H9 (cell line): Measurements from ENCODE around the gene PLIN3. TPM values are rescaled to one million over a fixed set of nuclear protein-coding genes. Genes with fewer than 3 reads are reported as not detected.

Experiments
- DNase-seq: peaks from one replicate; pipeline ENCODE4 v3.0.0-alpha.2; 2017
- H2AFZ ChIP-seq: one replicate; pipeline ENCODE4 v1.6.1; 2013; ENCODE audit warnings: mild to moderate bottlenecking, low read length, control low read depth, moderate library complexity
- H2AK5ac ChIP-seq: 2 replicates; pipeline ENCODE4 v1.6.1; 2013; ENCODE audit warnings: low read length, control low read depth, mixed read lengths; ENCODE audit not compliant: insufficient read length
- H2BK120ac ChIP-seq: one replicate; pipeline ENCODE4 v1.6.1; 2013; ENCODE audit warnings: low read depth, mild to moderate bottlenecking, low read length, control low read depth, inconsistent platforms; ENCODE audit not compliant: poor library complexity, severe bottlenecking
- H2BK12ac ChIP-seq: 2 replicates; pipeline ENCODE4 v1.6.1; 2013; ENCODE audit warnings: low read length, control low read depth, mixed read lengths, low read depth; ENCODE audit not compliant: insufficient read length
- H2BK15ac ChIP-seq: 2 replicates; pipeline ENCODE4 v1.6.1; 2013; ENCODE audit warnings: low read depth, low read length, control low read depth
- H2BK20ac ChIP-seq: one replicate; pipeline ENCODE4 v1.6.1; 2013; ENCODE audit warnings: low read depth, mild to moderate bottlenecking, low read length, control low read depth, inconsistent platforms; ENCODE audit not compliant: poor library complexity, severe bottlenecking
- H2BK5ac ChIP-seq: 2 replicates; pipeline ENCODE4 v1.6.1; 2013; ENCODE audit warnings: low read length, control low read depth, mixed read lengths; ENCODE audit not compliant: insufficient read length
- H3K14ac ChIP-seq: 2 replicates; pipeline ENCODE4 v1.6.1; 2013; ENCODE audit warnings: low read length, control low read depth; ENCODE audit not compliant: insufficient read depth
- H3K18ac ChIP-seq: 2 replicates; pipeline ENCODE4 v1.6.1; 2013; ENCODE audit warnings: low read depth, mild to moderate bottlenecking, mixed read lengths, low read length, control low read depth; ENCODE audit not compliant: insufficient read length
- H3K23ac ChIP-seq: 2 replicates; pipeline ENCODE4 v1.6.1; 2013; ENCODE audit warnings: low read length, control low read depth, mixed read lengths, low read depth; ENCODE audit not compliant: insufficient read length
- H3K23me2 ChIP-seq: 2 replicates; pipeline ENCODE4 v1.6.1; 2013; ENCODE audit warnings: low read depth, mild to moderate bottlenecking, mixed read lengths, low read length, control low read depth; ENCODE audit not compliant: insufficient read length, poor library complexity, severe bottlenecking
- H3K27ac ChIP-seq: 2 replicates; pipeline ENCODE4 v1.5.1; 2013; ENCODE audit warnings: low read length, control low read depth, mixed read lengths, low read depth; ENCODE audit not compliant: insufficient read length
- H3K27me3 ChIP-seq: 2 replicates; pipeline ENCODE4 v1.6.1; 2013; ENCODE audit warnings: low read length, control low read depth, inconsistent platforms; ENCODE audit not compliant: insufficient read depth
- H3K4ac ChIP-seq: 2 replicates; pipeline ENCODE4 v1.6.1; 2013; ENCODE audit warnings: low read depth, mild to moderate bottlenecking, control low read depth, inconsistent platforms, low read length, moderate library complexity
- H3K4me1 ChIP-seq: 2 replicates; pipeline ENCODE4 v1.6.1; 2013; ENCODE audit warnings: low read length, control low read depth, inconsistent platforms; ENCODE audit not compliant: insufficient read depth
- H3K4me2 ChIP-seq: 2 replicates; pipeline ENCODE4 v1.6.1; 2013; ENCODE audit warnings: low read length, control low read depth, mixed read lengths; ENCODE audit not compliant: insufficient read length, insufficient read depth
- H3K56ac ChIP-seq: 2 replicates; pipeline ENCODE4 v1.6.1; 2013; ENCODE audit warnings: low read depth, mild to moderate bottlenecking, mixed read lengths, low read length, control low read depth; ENCODE audit not compliant: insufficient read length
- H3K79me1 ChIP-seq: 2 replicates; pipeline ENCODE4 v1.6.1; 2013; ENCODE audit warnings: low read depth, mild to moderate bottlenecking, moderate library complexity, low read length, control low read depth, inconsistent platforms; ENCODE audit not compliant: insufficient read depth, poor library complexity, severe bottlenecking
- H3K79me2 ChIP-seq: 2 replicates; pipeline ENCODE4 v1.6.1; 2013; ENCODE audit warnings: low read length, control low read depth, inconsistent platforms; ENCODE audit not compliant: insufficient read depth
- H3K9ac ChIP-seq: 2 replicates; pipeline ENCODE4 v1.6.1; 2013; ENCODE audit warnings: low read length, control low read depth, mixed read lengths; ENCODE audit not compliant: insufficient read length; ENCODE audit errors: extremely low read depth
- H3K9me3 ChIP-seq: one replicate; pipeline ENCODE4 v1.6.1; 2013; ENCODE audit warnings: low read depth, low read length, inconsistent platforms; ENCODE audit not compliant: control insufficient read depth
- H3T11ph ChIP-seq: one replicate; pipeline ENCODE4 v1.6.1; 2013; ENCODE audit warnings: mild to moderate bottlenecking, low read length, control low read depth, inconsistent platforms
- H4K20me1 ChIP-seq: one replicate; pipeline ENCODE4 v1.6.1; 2013; ENCODE audit not compliant: control insufficient read depth, insufficient read length, insufficient read depth
- H4K5ac ChIP-seq: 2 replicates; pipeline ENCODE4 v1.6.1; 2013; ENCODE audit warnings: low read depth, mild to moderate bottlenecking, mixed read lengths, low read length, control low read depth; ENCODE audit not compliant: insufficient read length
- H4K8ac ChIP-seq: replicated peaks from 2 replicates; pipeline ENCODE4 v1.6.1; 2013; ENCODE audit warnings: low read length, control low read depth, mixed read lengths, low read depth; ENCODE audit not compliant: insufficient read length
- H4K91ac ChIP-seq: 2 replicates; pipeline ENCODE4 v1.6.1; 2013; ENCODE audit warnings: low read depth, mild to moderate bottlenecking, moderate library complexity, mixed read lengths, low read length, control low read depth; ENCODE audit not compliant: insufficient read length
- H3K27ac Mint-ChIP-seq, 3 experiments: 2 replicates in 2 of 3; 3 replicates in 1 of 3; pipeline ENCODE4 v1.8.0; 2020 to 2021; ENCODE audit warnings: mixed read lengths in 3 of 3, mild to moderate bottlenecking in 1 of 3, moderate library complexity in 1 of 3
- H3K27me3 Mint-ChIP-seq: 2 replicates; pipeline ENCODE4 v1.8.0; 2021; ENCODE audit warnings: low read depth, mild to moderate bottlenecking, moderate library complexity, mixed read lengths
- H3K36me3 Mint-ChIP-seq, 3 experiments: 2 replicates in 2 of 3; 3 replicates in 1 of 3; pipeline ENCODE4 v1.8.0; 2020 to 2021; ENCODE audit warnings: low read depth in 3 of 3, mixed read lengths in 3 of 3; ENCODE audit not compliant: insufficient read depth in 1 of 3
- H3K4me1 Mint-ChIP-seq, 2 experiments: 2 replicates each; pipeline ENCODE4 v1.8.0; 2020; ENCODE audit warnings: mixed read lengths in 2 of 2
- H3K4me3 Mint-ChIP-seq, 2 experiments: 2 replicates in 1 of 2; 3 replicates in 1 of 2; pipeline ENCODE4 v1.8.0; 2020 to 2021; ENCODE audit warnings: mild to moderate bottlenecking in 2 of 2, mixed read lengths in 2 of 2, moderate library complexity in 1 of 2
- H3K9me3 Mint-ChIP-seq, 2 experiments: 2 replicates in 1 of 2; 3 replicates in 1 of 2; pipeline ENCODE4 v1.8.0; 2020; ENCODE audit warnings: mild to moderate bottlenecking in 2 of 2, mixed read lengths in 2 of 2, moderate library complexity in 1 of 2
- WGBS: extraction: QIAGEN DNeasy Blood & Tissue Kit; methylation state at CpG from one replicate; pipeline ENCODE4 v1.1.7; 2013; ENCODE audit warnings: missing lambda C conversion rate, low lambda C conversion rate, mixed read lengths; ENCODE audit not compliant: insufficient read length; ENCODE audit errors: extremely low coverage; 5-methylcytosine and 5-hydroxymethylcytosine counted together
- total RNA-seq: library from RNA; stranded (reverse); gene quantifications from 2 replicates; pipeline ENCODE4 v1.2.1, GENCODE V29; 2021
- TF ChIP-seq, protein P1 (sequence below): fragments of 200-600 bp; sonication (generic); conservative IDR thresholded peaks from 3 replicates; pipeline ENCODE4 v1.8.0; 2021; ENCODE audit warnings: antibody characterized with exemption, mild to moderate bottlenecking

PLIN3 gene
- total RNA-seq, 1 experiment from 2014 or later: 61.8 TPM

DNA sequence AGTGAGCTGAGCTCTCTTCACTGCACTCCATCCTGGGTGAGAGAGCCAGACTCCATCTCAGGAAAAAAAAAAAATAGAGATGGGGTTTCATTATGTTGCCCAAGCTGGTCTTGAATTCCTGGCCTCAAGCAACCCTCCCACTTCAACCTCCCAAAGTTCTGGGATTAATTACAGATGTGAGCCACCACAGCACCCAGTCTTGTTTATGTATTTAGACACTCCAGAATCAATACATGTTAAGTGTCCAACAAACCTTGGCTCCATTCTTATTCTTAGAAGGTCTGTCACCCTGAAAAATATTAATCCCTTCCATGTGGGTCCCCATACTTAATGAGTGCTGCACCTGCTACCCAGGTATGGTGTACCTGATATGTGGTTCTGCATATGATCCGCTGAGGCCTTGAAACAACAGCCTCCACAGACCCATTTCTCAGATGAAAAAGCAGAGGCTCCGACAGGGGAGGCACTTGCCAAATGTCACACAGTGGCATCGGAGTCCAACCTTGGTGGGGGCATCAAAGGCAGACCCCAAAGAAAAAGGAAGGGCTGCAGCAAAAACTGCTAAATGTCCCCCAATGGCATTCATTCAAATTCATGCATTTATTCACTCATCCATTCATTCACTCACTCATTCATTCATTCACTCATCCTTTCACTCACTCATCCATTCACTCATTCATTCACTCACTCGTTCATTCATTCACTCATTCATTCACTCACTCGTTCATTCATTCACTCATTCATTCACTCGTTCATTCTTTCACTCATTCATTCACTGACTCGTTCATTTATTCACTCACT is 52.6 kb downstream of the PLIN3 start:
- Histone ChIP-seq H3K9ac (no peak overlapping the region), H3K79me1 (no peaks in the 10 kb centered on the region), H4K20me1 (no peaks in the 10 kb centered on the region), H3K4me2 (no peak overlapping the region), H2BK120ac (no peak overlapping the region), H3K18ac (no peak overlapping the region), H3K56ac (no peak overlapping the region), H2BK12ac (no peak overlapping the region), H3K23ac (no peak overlapping the region), H2BK15ac (no peak overlapping the region), H2BK5ac (no peak overlapping the region), H2AK5ac (no peak overlapping the region), H3T11ph (no peak overlapping the region), H3K4ac (no peak overlapping the region), H3K27ac (no peak overlapping the region), H4K91ac (no peak overlapping the region), H3K79me2 (no peaks in the 10 kb centered on the region), H2AFZ (no peak overlapping the region), H4K8ac (no peak overlapping the region), H3K14ac (no peak overlapping the region; the same call in 1 of the 2 replicates), H3K23me2 (no peaks in the 10 kb centered on the region), H3K4me1 (no peaks in the 10 kb centered on the region), H4K5ac (no peak overlapping the region), H2BK20ac (no peak overlapping the region), H3K9me3 (no peaks in the 10 kb centered on the region), H3K27me3 (no peaks in the 10 kb centered on the region)
- DNase-seq: no peak
- peaks cover 18% of the 10 kb centered on the region for H3K27me3 Mint-ChIP-seq
- no peak overlapping the region for H3K4me3 Mint-ChIP-seq
- peaks cover 0 to 7% (median 0%) of the 10 kb centered on the region in 3 experiments; a peak in 1 of 7 replicates for H3K36me3 Mint-ChIP-seq
- TF ChIP-seq, protein P1, sequence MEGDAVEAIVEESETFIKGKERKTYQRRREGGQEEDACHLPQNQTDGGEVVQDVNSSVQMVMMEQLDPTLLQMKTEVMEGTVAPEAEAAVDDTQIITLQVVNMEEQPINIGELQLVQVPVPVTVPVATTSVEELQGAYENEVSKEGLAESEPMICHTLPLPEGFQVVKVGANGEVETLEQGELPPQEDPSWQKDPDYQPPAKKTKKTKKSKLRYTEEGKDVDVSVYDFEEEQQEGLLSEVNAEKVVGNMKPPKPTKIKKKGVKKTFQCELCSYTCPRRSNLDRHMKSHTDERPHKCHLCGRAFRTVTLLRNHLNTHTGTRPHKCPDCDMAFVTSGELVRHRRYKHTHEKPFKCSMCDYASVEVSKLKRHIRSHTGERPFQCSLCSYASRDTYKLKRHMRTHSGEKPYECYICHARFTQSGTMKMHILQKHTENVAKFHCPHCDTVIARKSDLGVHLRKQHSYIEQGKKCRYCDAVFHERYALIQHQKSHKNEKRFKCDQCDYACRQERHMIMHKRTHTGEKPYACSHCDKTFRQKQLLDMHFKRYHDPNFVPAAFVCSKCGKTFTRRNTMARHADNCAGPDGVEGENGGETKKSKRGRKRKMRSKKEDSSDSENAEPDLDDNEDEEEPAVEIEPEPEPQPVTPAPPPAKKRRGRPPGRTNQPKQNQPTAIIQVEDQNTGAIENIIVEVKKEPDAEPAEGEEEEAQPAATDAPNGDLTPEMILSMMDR: no peak
- WGBS: 100% methylated on average over 3 of the region's 7 CpGs
- H3K4me1 Mint-ChIP-seq: 0 out of 4 replicates have a peak, but pooled peaks cover 0 to under 1% of the 10 kb centered on the region in 2 experiments
- peaks cover 0 to 16% of the 10 kb centered on the region in 2 experiments; a peak in 3 of 5 replicates for H3K9me3 Mint-ChIP-seq
- H3K27ac Mint-ChIP-seq: no peak overlapping the region
